GM18873 (cell line): ENCODE data around the gene COL4A2.
"Not testable (repeated sequence)": the region's sequence is repeated elsewhere in the genome, so short reads cannot be mapped to it uniquely, and the experiment has no call there.

Experiments
- ATAC-seq: cut with Tn5 transposase; IDR thresholded peaks from one replicate; pipeline ENCODE4 v1.9.1; 2021; ENCODE audit warnings: mild to moderate bottlenecking, moderate library complexity, moderate number of reproducible peaks; ENCODE audit not compliant: unreplicated experiment, low FRiP score

COL4A2 gene

GRCh38 chr13:110521296-110521680 is 214.2 kb downstream of the COL4A2 start:
- ATAC-seq, result no peak

GRCh38 chr13:110521946-110522345 is 214.9 kb downstream of the COL4A2 start:
- ATAC-seq, result no peak

GRCh38 chr13:110522721-110523120 is 215.6 kb downstream of the COL4A2 start:
- no peak for ATAC-seq

- no peak for ATAC-seq
Observed at GRCh38 chr13:110523180-110523579, 216.1 kb downstream of the COL4A2 start.

- no peak for ATAC-seq
Observed at GRCh38 chr13:110523838-110524540, 216.9 kb downstream of the COL4A2 start.

- no peak for ATAC-seq
Observed at GRCh38 chr13:110524541-110525257, 217.6 kb downstream of the COL4A2 start.

GRCh38 chr13:110525328-110526319 is 218.5 kb downstream of the COL4A2 start:
- ATAC-seq, result peak; percentile 75

- no peak for ATAC-seq
Observed at GRCh38 chr13:110528371-110528770, 221.3 kb downstream of the COL4A2 start.

GRCh38 chr13:110528911-110529310 is 221.8 kb downstream of the COL4A2 start:
- no peak for ATAC-seq

GRCh38 chr13:110529522-110530311 is 222.6 kb downstream of the COL4A2 start:
- no peak for ATAC-seq

- no peak for ATAC-seq
Observed at GRCh38 chr13:110531100-110531499, 224.0 kb downstream of the COL4A2 start.

- no peak for ATAC-seq
Observed at GRCh38 chr13:110531671-110532083, 224.6 kb downstream of the COL4A2 start.

- ATAC-seq, result not testable (repeated sequence)
Observed at GRCh38 chr13:110532258-110532657, 225.2 kb downstream of the COL4A2 start.

GRCh38 chr13:110533771-110534670 is 226.9 kb downstream of the COL4A2 start:
- ATAC-seq, result no peak

GRCh38 chr13:110535526-110535925 is 228.4 kb downstream of the COL4A2 start:
- no peak for ATAC-seq

GRCh38 chr13:110536006-110536693 is 229.1 kb downstream of the COL4A2 start:
- ATAC-seq, result no peak

GRCh38 chr13:110538632-110539031 is 231.5 kb downstream of the COL4A2 start:
- no peak for ATAC-seq

GRCh38 chr13:110539894-110540293 is 232.8 kb downstream of the COL4A2 start:
- ATAC-seq, result no peak
